ENCODE data around the gene PNKP. TPM values are rescaled to one million over a fixed set of nuclear protein-coding genes. Genes with fewer than 3 reads are reported as not detected.

PNKP gene
- total and polyA plus RNA-seq, 2 of the 8 experiments (the other 6 are each of a cell fraction or from before 2014, with no cell fraction given) = 45.8 to 105 TPM

GRCh38 chr19:49892716-49893115 lies 25.3 kb upstream of the PNKP start:
- POLR2A ChIA-PET (ENCODE audit: partially characterized antibody) = interaction anchor here (1.0 to 9.5 kb wide), 8 partner anchors 12 to 36 kb away, joined by 3 to 82 read pairs (median 4); partner anchors contain the start of genes AKT1S1, ATF5, NUP62 and TBC1D17
- no peak for FAIRE-seq
- CTCF ChIA-PET (ENCODE audit: partially characterized antibody) = interaction anchor here (1.1 to 1.9 kb wide), 2 partner anchors 21 to 30 kb away, joined by 3 to 7 read pairs; no protein-coding TSS in a partner anchor
- TF ChIP-seq RXRA (IDR thresholded peaks at IDR 0.05; ENCODE audit: insufficient read depth, low read depth, low read length) = no peak
- TF ChIP-seq POLR2A (IDR thresholded peaks at IDR 0.05; ENCODE audit: control extremely low read depth in 1 of 2, low read depth in 2 of 2, low read length in 2 of 2) = no peak

More at GRCh38 chr19:49892716-49893115, 25.3 kb upstream of the PNKP start:
- Histone ChIP-seq H3K79me1 (ENCODE audit: low read depth, low read length) (no peaks in the 10 kb centered on the region), H4K20me1 (replicated peaks in 1 of 2; ENCODE audit: control insufficient read depth in 1 of 2, insufficient read depth in 2 of 2, low read length in 2 of 2) (peaks cover 1% of the 10 kb centered on the region in 2 experiments), H2BK5ac (ENCODE audit: low read depth, low read length) (no peak overlapping the region), H3K56ac (replicated peaks; ENCODE audit: insufficient read length, low read depth, low read length) (no peak overlapping the region), H3K4me3 (ENCODE audit: extremely low read depth in 1 of 4, insufficient read depth in 2 of 4, low read depth in 3 of 4, low read length in 4 of 4) (no peak overlapping the region), H3K14ac (ENCODE audit: insufficient read length) (no peak overlapping the region), H4K5ac (ENCODE audit: insufficient read length, low read depth, low read length) (no peak overlapping the region), H3K4me1 (replicated peaks in 1 of 4; ENCODE audit: control insufficient read depth in 3 of 4, insufficient read depth in 4 of 4, low read length in 3 of 4) (peaks cover 0 to 15% (median 8%) of the 10 kb centered on the region in 4 experiments; a peak in 5 of 7 replicates), H4K91ac (replicated peaks; ENCODE audit: insufficient read length, low read length) (no peak overlapping the region), H3K79me2 (ENCODE audit: control insufficient read depth in 1 of 2, insufficient read depth in 2 of 2, low read length in 2 of 2) (no peaks in the 10 kb centered on the region), H3K27me3 (replicated peaks in 1 of 4; ENCODE audit: control insufficient read depth in 3 of 4, extremely low read depth in 1 of 4, insufficient read depth in 3 of 4, low read length in 3 of 4) (peaks cover 0 to 11% (median 6%) of the 10 kb centered on the region in 4 experiments; a peak in 4 of 7 replicates), H2BK12ac (ENCODE audit: low read depth, low read length) (peak overlapping the region; percentile 80; the same call in 1 of the 2 replicates), H3K18ac (ENCODE audit: extremely low read depth, low read length) (no peak overlapping the region), H3K23me2 (ENCODE audit: low read depth, low read length) (peaks cover 2% of the 10 kb centered on the region; the same call in 1 of the 2 replicates), H3K36me3 (ENCODE audit: control insufficient read depth in 2 of 4, insufficient read depth in 4 of 4, low read length in 3 of 4) (peaks cover 0 to 10% (median 0%) of the 10 kb centered on the region in 4 experiments; a peak in 2 of 8 replicates), H3K4ac (replicated peaks; ENCODE audit: insufficient read length, low read depth, low read length) (no peak overlapping the region), H3K27ac (ENCODE audit: low read depth, low read length) (no peak overlapping the region), H2AFZ (ENCODE audit: low read length) (no peak overlapping the region), H3K9me3 (ENCODE audit: insufficient read depth in 2 of 2, low read depth in 1 of 2, low read length in 1 of 2) (peaks cover 0 to 10% of the 10 kb centered on the region in 2 experiments; a peak in 3 of 4 replicates), H2BK20ac (ENCODE audit: low read length) (no peak overlapping the region), H2BK15ac (ENCODE audit: low read length) (0 out of 2 replicates have a peak overlapping the region, but pooled peaks have one; percentile 81), H4K8ac (ENCODE audit: extremely low read depth, insufficient read depth, low read length) (no peak overlapping the region), H3K9ac (replicated peaks in 1 of 4; ENCODE audit: extremely low read depth in 1 of 4, low read depth in 3 of 4, low read length in 3 of 4) (no peak overlapping the region), H3K23ac (ENCODE audit: insufficient read length) (no peak overlapping the region), H2BK120ac (replicated peaks; ENCODE audit: low read depth, low read length) (no peak overlapping the region), H2AK5ac (ENCODE audit: low read depth, low read length) (no peak overlapping the region), H3K4me2 (ENCODE audit: insufficient read depth in 1 of 2, low read depth in 2 of 2, low read length in 2 of 2) (no peak overlapping the region)
- WGBS, 2 experiments (ENCODE audit: extremely low coverage in 1 of 2, insufficient coverage in 1 of 2, insufficient read length in 1 of 2, insufficient replicate concordance in 2 of 2, low coverage in 1 of 2, low lambda C conversion rate in 2 of 2, missing lambda C conversion rate in 1 of 2) = 63% methylated on average over 1 of the region's 1 CpG; no CpG with 5 or more reads in 1 of the 2 experiments
- DNase-seq (ENCODE audit: low read depth in 1 of 2, low spot score in 2 of 2) = no peak

Data from H1 (cell line).